Loucy (cell line): ENCODE results near the gene P2RX4.

Experiments
- H2AFZ ChIP-seq: fragments of 200-600 bp; sonication (generic); 2 replicates; pipeline ENCODE4 v1.6.0; 2016; ENCODE audit warnings: antibody characterized with exemption, mild to moderate bottlenecking, low read length, moderate library complexity
- H3F3A ChIP-seq: fragments of 200-600 bp; 2 replicates; pipeline ENCODE4 v1.6.0; 2016; ENCODE audit warnings: antibody characterized with exemption, low read depth, mild to moderate bottlenecking
- H3K27me3 ChIP-seq: fragments of 200-600 bp; sonication (generic); 2 replicates; pipeline ENCODE4 v1.6.1; 2014; ENCODE audit warnings: low read length, mild to moderate bottlenecking; ENCODE audit not compliant: insufficient read depth, poor library complexity, severe bottlenecking
- H3K36me3 ChIP-seq: fragments of 200-600 bp; sonication (generic); 2 replicates; pipeline ENCODE4 v1.6.1; 2016; ENCODE audit warnings: low read length; ENCODE audit not compliant: insufficient read depth
- H3K4me1 ChIP-seq: fragments of 200-600 bp; sonication (generic); 2 replicates; pipeline ENCODE4 v1.5.1; 2014; ENCODE audit warnings: low read length, mild to moderate bottlenecking; ENCODE audit not compliant: insufficient read depth, poor library complexity, severe bottlenecking
- H3K4me2 ChIP-seq: fragments of 200-600 bp; sonication (generic); 2 replicates; pipeline ENCODE4 v1.6.0; 2014; ENCODE audit warnings: antibody characterized with exemption, low read length, low read depth, mild to moderate bottlenecking; ENCODE audit not compliant: poor library complexity, severe bottlenecking
- H3K4me3 ChIP-seq: fragments of 200-600 bp; sonication (generic); 2 replicates; pipeline ENCODE4 v1.5.1; 2014; ENCODE audit warnings: low read length, mild to moderate bottlenecking, mixed read lengths; ENCODE audit not compliant: poor library complexity, severe bottlenecking
- H3K79me2 ChIP-seq: fragments of 200-600 bp; sonication (generic); 2 replicates; pipeline ENCODE4 v1.6.1; 2014; ENCODE audit warnings: low read length; ENCODE audit not compliant: insufficient read depth
- H3K9ac ChIP-seq: fragments of 200-600 bp; sonication (generic); 2 replicates; pipeline ENCODE4 v1.6.0; 2014; ENCODE audit warnings: mild to moderate bottlenecking, low read depth, low read length, moderate library complexity; ENCODE audit not compliant: poor library complexity, severe bottlenecking
- H3K9me2 ChIP-seq: fragments of 200-600 bp; sonication (generic); replicated peaks from 2 replicates; pipeline ENCODE4 v1.6.1; 2016; ENCODE audit warnings: low read depth, low read length, mixed read lengths
- H3K9me3 ChIP-seq: fragments of 200-600 bp; sonication (generic); 2 replicates; pipeline ENCODE4 v1.6.1; 2014; ENCODE audit warnings: mild to moderate bottlenecking, antibody characterized with exemption, low read length, low read depth; ENCODE audit not compliant: insufficient read depth
- H4K20me1 ChIP-seq: fragments of 200-600 bp; sonication (generic); 2 replicates; pipeline ENCODE4 v1.6.0; 2014; ENCODE audit warnings: antibody characterized with exemption, low read length, mild to moderate bottlenecking; ENCODE audit not compliant: insufficient read depth, poor library complexity, severe bottlenecking
- EZH2phosphoT487 ChIP-seq: fragments of 200-600 bp; IDR thresholded peaks from 2 replicates; pipeline ENCODE4 v1.6.1; 2018; ENCODE audit warnings: antibody characterized with exemption, mild to moderate bottlenecking, moderate library complexity, borderline replicate concordance
- TF ChIP-seq, protein P1 (sequence below): fragments of 200-600 bp; sonication (generic); conservative IDR thresholded peaks from 2 replicates; pipeline ENCODE4 v1.5.1; 2014; ENCODE audit warnings: mild to moderate bottlenecking, antibody characterized with exemption, low read length

P2RX4 gene

DNA sequence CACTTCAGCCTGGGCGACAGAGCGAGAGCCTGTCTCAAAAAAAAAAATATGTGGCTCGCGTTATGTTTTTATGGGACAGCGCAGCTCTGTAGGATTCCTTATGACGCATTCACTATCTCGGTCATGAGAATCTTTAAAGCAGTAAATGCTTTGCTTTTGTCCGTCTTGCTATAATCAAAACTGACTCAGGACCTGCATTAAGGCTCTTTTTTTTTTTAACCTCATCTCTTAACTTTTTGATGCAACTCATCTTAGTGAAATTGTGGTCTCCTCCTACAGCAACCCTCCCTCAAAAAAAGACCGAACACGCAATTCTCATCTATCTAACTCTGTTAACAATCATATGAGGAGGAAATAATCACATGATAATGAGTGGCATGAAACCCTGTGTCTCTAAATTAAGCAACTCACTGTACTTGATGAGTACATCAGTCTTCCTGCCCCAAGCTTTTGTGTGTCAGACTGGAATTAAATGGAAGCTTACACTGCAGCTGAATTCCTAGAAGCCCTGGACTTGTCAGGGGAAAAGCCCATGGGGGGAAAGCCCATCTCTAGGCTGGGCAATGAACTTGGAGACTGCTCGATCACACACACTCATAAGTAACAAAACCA is 4.3 kb downstream of the P2RX4 start:
- Histone ChIP-seq H4K20me1 (no peaks in the 10 kb centered on the region), H3K27me3 (no peaks in the 10 kb centered on the region), H3F3A (no peaks in the 10 kb centered on the region), H3K9me2 (no peaks in the 10 kb centered on the region), H3K9ac (no peak overlapping the region), H3K4me1 (peaks cover 24% of the 10 kb centered on the region), H3K4me3 (no peak overlapping the region), H3K4me2 (peak overlapping the region; percentile 38), H3K9me3 (no peaks in the 10 kb centered on the region), H3K36me3 (no peaks in the 10 kb centered on the region), H3K79me2 (peaks cover 43% of the 10 kb centered on the region), H2AFZ (no peak overlapping the region)
- TF ChIP-seq EZH2phosphoT487 = no peak
- TF ChIP-seq, protein P1, sequence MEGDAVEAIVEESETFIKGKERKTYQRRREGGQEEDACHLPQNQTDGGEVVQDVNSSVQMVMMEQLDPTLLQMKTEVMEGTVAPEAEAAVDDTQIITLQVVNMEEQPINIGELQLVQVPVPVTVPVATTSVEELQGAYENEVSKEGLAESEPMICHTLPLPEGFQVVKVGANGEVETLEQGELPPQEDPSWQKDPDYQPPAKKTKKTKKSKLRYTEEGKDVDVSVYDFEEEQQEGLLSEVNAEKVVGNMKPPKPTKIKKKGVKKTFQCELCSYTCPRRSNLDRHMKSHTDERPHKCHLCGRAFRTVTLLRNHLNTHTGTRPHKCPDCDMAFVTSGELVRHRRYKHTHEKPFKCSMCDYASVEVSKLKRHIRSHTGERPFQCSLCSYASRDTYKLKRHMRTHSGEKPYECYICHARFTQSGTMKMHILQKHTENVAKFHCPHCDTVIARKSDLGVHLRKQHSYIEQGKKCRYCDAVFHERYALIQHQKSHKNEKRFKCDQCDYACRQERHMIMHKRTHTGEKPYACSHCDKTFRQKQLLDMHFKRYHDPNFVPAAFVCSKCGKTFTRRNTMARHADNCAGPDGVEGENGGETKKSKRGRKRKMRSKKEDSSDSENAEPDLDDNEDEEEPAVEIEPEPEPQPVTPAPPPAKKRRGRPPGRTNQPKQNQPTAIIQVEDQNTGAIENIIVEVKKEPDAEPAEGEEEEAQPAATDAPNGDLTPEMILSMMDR = no peak

DNA sequence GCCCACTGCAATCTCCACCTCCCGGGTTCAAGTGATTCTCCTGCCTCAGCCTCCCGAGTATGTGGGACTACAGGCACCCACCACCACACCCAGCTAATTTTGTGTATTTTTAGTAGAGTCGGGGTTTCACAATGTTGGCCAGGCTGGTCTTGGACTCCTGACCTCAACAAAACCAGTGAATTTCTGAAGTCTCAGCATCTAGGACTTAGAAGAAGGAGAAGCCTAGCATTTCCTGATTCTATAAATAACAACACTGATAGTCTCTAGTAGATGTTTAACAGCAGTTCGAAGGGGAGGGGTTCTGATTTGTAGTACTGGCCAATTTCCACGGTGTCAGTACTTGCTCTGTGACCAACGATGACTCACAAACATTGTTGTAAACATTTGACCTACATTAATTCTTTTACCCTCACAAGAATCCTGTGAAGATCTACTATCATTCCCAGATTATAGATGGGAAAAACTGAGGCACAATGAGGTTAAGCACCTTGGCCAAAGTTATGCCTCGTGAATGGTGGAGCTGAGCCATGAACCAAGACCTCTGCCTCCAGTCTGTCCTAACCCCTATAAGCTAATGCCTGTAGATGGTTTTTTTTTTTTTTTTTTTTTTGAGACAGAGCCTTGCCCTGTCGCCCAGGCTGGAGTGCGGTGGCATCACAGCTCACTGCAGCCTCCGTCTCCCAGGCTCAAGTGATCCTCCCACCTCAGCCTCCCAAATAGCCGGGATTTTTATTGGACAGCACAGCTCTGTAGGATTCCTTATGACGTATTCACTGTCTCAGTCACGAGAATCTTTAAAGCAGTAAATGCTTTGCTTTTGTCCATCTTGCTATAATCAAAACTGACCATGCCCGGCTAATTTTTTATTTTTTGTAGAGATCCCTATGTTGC is 5.2 kb downstream of the P2RX4 start:
- TF ChIP-seq, protein P1 = no peak
- no peak for TF ChIP-seq EZH2phosphoT487
- Histone ChIP-seq H3K4me1 (peaks cover 24% of the 10 kb centered on the region), H2AFZ (no peak overlapping the region), H3K79me2 (peaks cover 43% of the 10 kb centered on the region), H3K9me3 (no peaks in the 10 kb centered on the region), H3K27me3 (no peaks in the 10 kb centered on the region), H4K20me1 (no peaks in the 10 kb centered on the region), H3F3A (no peaks in the 10 kb centered on the region), H3K36me3 (no peaks in the 10 kb centered on the region), H3K9ac (no peak overlapping the region), H3K9me2 (no peaks in the 10 kb centered on the region), H3K4me2 (peak overlapping the region; percentile 38), H3K4me3 (no peak overlapping the region)

DNA sequence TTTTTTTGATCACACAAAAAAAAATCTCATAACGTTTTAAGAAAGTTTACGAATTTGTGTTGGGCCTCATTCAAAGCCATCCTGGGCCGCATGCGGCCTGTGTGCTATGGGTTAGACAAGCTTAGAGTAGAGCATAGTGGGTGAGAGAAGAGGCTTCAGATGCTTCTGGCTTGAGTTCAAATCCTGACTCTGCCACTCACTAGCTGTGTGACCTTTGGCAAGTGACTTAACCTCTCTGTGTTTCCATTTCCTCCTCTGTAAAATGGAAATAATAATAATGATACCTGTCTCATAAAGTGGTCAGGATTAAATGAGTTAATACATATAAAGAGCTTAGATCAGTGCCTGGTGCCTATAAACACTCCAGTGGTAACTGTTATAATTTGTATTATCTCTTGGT is 6.2 kb downstream of the P2RX4 start:
- Histone ChIP-seq H3K79me2 (peaks cover 34% of the 10 kb centered on the region), H2AFZ (no peak overlapping the region), H3K4me2 (no peak overlapping the region), H3K4me1 (peaks cover 17% of the 10 kb centered on the region), H3K9me3 (no peaks in the 10 kb centered on the region), H3K36me3 (no peaks in the 10 kb centered on the region), H3K4me3 (no peak overlapping the region), H4K20me1 (no peaks in the 10 kb centered on the region), H3K9ac (no peak overlapping the region), H3K9me2 (no peaks in the 10 kb centered on the region), H3F3A (no peaks in the 10 kb centered on the region), H3K27me3 (no peaks in the 10 kb centered on the region)
- TF ChIP-seq, protein P1 = no peak
- no peak for TF ChIP-seq EZH2phosphoT487
